K562 (cell line): Measurements from ENCODE around the gene GALT. TPM values are rescaled to one million over a fixed set of nuclear protein-coding genes. Genes with fewer than 3 reads are reported as not detected.

Experiments used
- ATAC-seq: fragments of 200-7000 bp; cut with Tn5 transposase; 3 replicates; pipeline ENCODE4 v1.9.1; 2020; ENCODE audit warnings: moderate library complexity
- BruUV-seq: library from RNA; stranded (reverse); fragments of 400-500 nt; replicated peaks from 2 replicates; lab custom pipeline; 2021; lab: Mats Ljungman, UMichigan
- CTCF ChIA-PET: fragments of 300-600 bp; formaldehyde crosslinking; extraction: SDS; loops from one replicate; lab custom pipeline; 2021; ENCODE audit warnings: low intra/inter-chr PET ratio; lab: Yijun Ruan, JAX
- POLR2A ChIA-PET: fragments of 300-600, 350-650 bp; sonication (Branson Sonifier 250); formaldehyde crosslinking; extraction: SDS; loops from one replicate; lab custom pipeline; 2021; ENCODE audit warnings: antibody characterized with exemption, inconsistent platforms; lab: Yijun Ruan, JAX
- DNase-seq, 4 experiments: peaks; one replicate each; pipeline versions ENCODE4 v3.0.0 to v3.0.0-alpha.2; 2011 to 2018; ENCODE audit warnings: low spot score in 3 of 4, mixed read lengths in 3 of 4; ENCODE audit errors: extremely low read depth in 1 of 4
- FAIRE-seq: peaks from 2 replicates; lab custom pipeline; 2011; peaks lifted over from hg19 to GRCh38; lab: Jason Lieb, UNC
- H2AFZ ChIP-seq: 2 replicates; pipeline ENCODE4 v1.6.0; 2011; ENCODE audit warnings: low read depth, low read length, control low read depth, inconsistent platforms
- H3K27ac ChIP-seq: fragments of 200-600 bp; 3 replicates; pipeline ENCODE4 v1.8.0; 2011; ENCODE audit warnings: low read depth, mild to moderate bottlenecking, control low read depth, inconsistent platforms, low read length, moderate library complexity, mixed read lengths; ENCODE audit errors: extremely low read depth
- H3K27me3 ChIP-seq, 2 experiments: fragments of 300-600 bp in 1 of 2; 2 replicates in 1 of 2; 3 replicates in 1 of 2; pipeline versions ENCODE4 v1.6.0 to v1.8.0; 2011; ENCODE audit warnings: inconsistent platforms in 2 of 2, low read length in 2 of 2, mild to moderate bottlenecking in 1 of 2, mixed read lengths in 1 of 2, moderate library complexity in 1 of 2; ENCODE audit not compliant: control insufficient read depth in 2 of 2, insufficient read depth in 2 of 2
- H3K36me3 ChIP-seq: fragments of 300-600 bp; 3 replicates; pipeline ENCODE4 v1.8.0; 2011; ENCODE audit warnings: mild to moderate bottlenecking, low read length, inconsistent platforms; ENCODE audit not compliant: control insufficient read depth, insufficient read depth
- H3K4me1 ChIP-seq, 2 experiments: fragments of 200-600 bp in 1 of 2; replicated peaks in 1 of 2; 2 replicates in 1 of 2; 3 replicates in 1 of 2; pipeline versions ENCODE4 v1.5.1 to v1.8.0; 2011; ENCODE audit warnings: inconsistent platforms in 2 of 2, low read length in 2 of 2, mild to moderate bottlenecking in 1 of 2, mixed read lengths in 1 of 2, moderate library complexity in 1 of 2; ENCODE audit not compliant: control insufficient read depth in 2 of 2, insufficient read depth in 2 of 2
- H3K4me2 ChIP-seq: 2 replicates; pipeline ENCODE4 v1.6.1; 2011; ENCODE audit warnings: low read length, control low read depth, inconsistent platforms, mixed read lengths; ENCODE audit not compliant: insufficient read depth
- H3K4me3 ChIP-seq: fragments of 200-600 bp; sonication (generic), shearing (Covaris generic); 2 replicates; pipeline ENCODE4 v1.5.1; 2016; ENCODE audit warnings: control low read depth, inconsistent platforms
- H3K79me2 ChIP-seq: fragments of 200-600 bp; 3 replicates; pipeline ENCODE4 v1.8.0; 2011; ENCODE audit warnings: low read length, inconsistent platforms; ENCODE audit not compliant: control insufficient read depth, insufficient read depth
- H3K9ac ChIP-seq, 2 experiments: 2 replicates each; pipeline versions ENCODE4 v1.6.0 to v1.6.1; 2011; ENCODE audit warnings: low read depth in 2 of 2, low read length in 2 of 2, control low read depth in 1 of 2, inconsistent platforms in 1 of 2, mild to moderate bottlenecking in 1 of 2, mixed read lengths in 1 of 2; ENCODE audit not compliant: insufficient read depth in 1 of 2
- H3K9me1 ChIP-seq: one replicate; pipeline ENCODE4 v1.6.0; 2011; ENCODE audit warnings: inconsistent platforms, mild to moderate bottlenecking, low read length, moderate library complexity; ENCODE audit not compliant: control insufficient read depth, insufficient read depth
- H3K9me3 ChIP-seq: replicated peaks from 2 replicates; pipeline ENCODE4 v1.5.1; 2011; ENCODE audit warnings: low read depth, low read length, inconsistent platforms; ENCODE audit not compliant: control insufficient read depth, insufficient read depth
- H4K20me1 ChIP-seq: replicated peaks from 2 replicates; pipeline ENCODE4 v1.6.1; 2011; ENCODE audit warnings: low read length, inconsistent platforms, mixed read lengths; ENCODE audit not compliant: control insufficient read depth, insufficient read depth
- CCAR2 ChIP-seq: fragments of 200-400 bp; formaldehyde crosslinking; IDR thresholded peaks from 2 replicates; pipeline ENCODE4 v1.6.1; 2017; ENCODE audit warnings: mild to moderate bottlenecking, low read depth, low read length
- EP400 ChIP-seq: fragments of 450-650 bp; IDR thresholded peaks from 2 replicates; pipeline ENCODE4 v1.6.1; 2017; ENCODE audit warnings: antibody characterized with exemption, mild to moderate bottlenecking, moderate library complexity
- GATAD2B ChIP-seq: fragments of 450-650 bp; IDR thresholded peaks from 2 replicates; pipeline ENCODE4 v1.6.1; 2017; ENCODE audit warnings: mild to moderate bottlenecking, borderline replicate concordance
- LCOR ChIP-seq: sonication (generic); formaldehyde crosslinking; IDR thresholded peaks from 2 replicates; pipeline ENCODE4 v1.8.0; 2022; ENCODE audit warnings: mild to moderate bottlenecking, missing genetic modification reagents
- MBD1 ChIP-seq: fragments of 250-450 bp; sonication (Bioruptor Pico); IDR thresholded peaks from 2 replicates; pipeline ENCODE4 v1.8.0; 2022; ENCODE audit warnings: inconsistent platforms
- MNT ChIP-seq, 2 experiments: fragments of 450-650 bp; conservative IDR thresholded peaks; 2 replicates each; pipeline ENCODE4 v1.6.1; 2017; ENCODE audit warnings: mild to moderate bottlenecking in 2 of 2, moderate library complexity in 2 of 2
- MTA3 ChIP-seq: fragments of 450-650 bp; formaldehyde crosslinking; IDR thresholded peaks from 2 replicates; pipeline ENCODE4 v1.6.1; 2017; ENCODE audit warnings: mild to moderate bottlenecking, borderline replicate concordance
- NFIC ChIP-seq: fragments of 450-650 bp; IDR thresholded peaks from 2 replicates; pipeline ENCODE4 v1.6.1; 2017; ENCODE audit warnings: mild to moderate bottlenecking, inconsistent platforms
- RFX5 ChIP-seq: IDR thresholded peaks from 2 replicates; pipeline ENCODE4 v1.6.1; 2011; ENCODE audit warnings: low read depth, mild to moderate bottlenecking, improper control_type of control experiment, low read length
- SUPT5H ChIP-seq: fragments of 450-650 bp; IDR thresholded peaks from 2 replicates; pipeline ENCODE4 v1.6.1; 2016
- ZNF324 ChIP-seq: fragments of 250-450 bp; sonication (Bioruptor Pico); IDR thresholded peaks from 2 replicates; pipeline ENCODE4 v1.4.0; 2020; ENCODE audit warnings: mild to moderate bottlenecking
- ZNF766 ChIP-seq: fragments of 200-800 bp; sonication (Bioruptor generic); conservative IDR thresholded peaks from 2 replicates; pipeline ENCODE4 v1.6.1; 2016; ENCODE audit warnings: missing genetic modification characterization, missing compliant biosample characterization
- ZNF780A ChIP-seq: fragments of 250-450 bp; sonication (Bioruptor Pico); IDR thresholded peaks from 2 replicates; pipeline ENCODE4 v1.5.0; 2021; ENCODE audit warnings: mild to moderate bottlenecking
- WGBS: fragments of 100-300 bp; shearing (Covaris generic); methylation state at CpG from one replicate; pipeline ENCODE4 v1.1.6; 2016; ENCODE audit warnings: low coverage, mixed read lengths; ENCODE audit not compliant: insufficient coverage; ENCODE audit errors: missing lambda C conversion rate; 5-methylcytosine and 5-hydroxymethylcytosine counted together
- in situ Hi-C: fragments of 300-500 bp; cut with MboI; formaldehyde crosslinking; loops from 4 replicates; pipeline ENCODE4 v1.15.0; 2018; ENCODE audit warnings: inconsistent platforms, mixed read lengths
- intact Hi-C: fragments of 100-400 bp; cut with micrococcal nuclease; formaldehyde crosslinking; loops from 2 replicates; pipeline ENCODE4 v1.14.2; 2022
- polyA plus RNA-seq, 8 experiments: library from polyadenylated mRNA; depleted of rRNA in 4 of 8; stranded (reverse) in 5 of 8; unstranded in 3 of 8; fragments of >200 nt; fragmentation: Nextera tagmentation in 2 of 8; fragmentation: Illumina TruSeq in 1 of 8; extraction: Ambion mirVana in 2 of 8; extraction: Trizol in 1 of 8; gene quantifications; 2 replicates each; pipeline versions ENCODE4 v1.2.1 to v1.2.3, GENCODE V29; 2011 to 2014; ENCODE audit warnings: inconsistent platforms in 1 of 8, missing spikeins in 1 of 8
- total RNA-seq, 7 experiments: library from RNA; depleted of rRNA in 6 of 7; stranded (reverse); fragments of >200 nt in 6 of 7; fragmentation: Illumina TruSeq in 2 of 7; extraction: Trizol in 2 of 7; gene quantifications; 2 replicates each; pipeline versions ENCODE4 v1.2.1 to v1.2.3, GENCODE V29; 2011 to 2021; ENCODE audit warnings: low replicate concordance in 1 of 7

The GALT gene
- total and polyA plus RNA-seq, 9 of the 15 experiments (the other 6 are each of a cell fraction or from before 2014, with no cell fraction given): 7.3 to 29.2 (median 15.6) TPM

- TF ChIP-seq RFX5 (no peak), LCOR (CRISPR knock-in tag) (no peak), ZNF766 (no peak), SUPT5H (no peak), CCAR2 (no peak), NFIC (no peak)
These were observed 10.9 kb upstream of the GALT start (continued) for GRCh38 chr9:34635556-34635955.

GRCh38 chr9:34636791-34637355 lies 9.6 kb upstream of the GALT start:
- in situ Hi-C loops (no loop called here), intact Hi-C loops (no loop called here)
- peak overlapping the region; percentile 73 to 96 for H3K9ac ChIP-seq
- no peaks in the 10 kb centered on the region for H3K27me3 ChIP-seq
- DNase-seq (peak in 1 of 4 experiments; percentile 16), ATAC-seq (peak; percentile 5; the same call in 2 of the 3 replicates), FAIRE-seq (no peak)
- H2AFZ ChIP-seq: peak overlapping the region; percentile 92
- no peaks in the 10 kb centered on the region for H3K9me1 ChIP-seq
- peak overlapping the region; percentile 82 for H3K4me2 ChIP-seq
- WGBS: 34% methylated on average over 3 of the region's 23 CpGs
- peak overlapping the region; percentile 65 for H3K27ac ChIP-seq
- H3K4me3 ChIP-seq: peak overlapping the region; percentile 54
- peaks cover 18% of the 10 kb centered on the region for H3K79me2 ChIP-seq
- peaks cover 5 to 23% of the 10 kb centered on the region in 2 experiments; a peak in 4 of 5 replicates for H3K4me1 ChIP-seq
- POLR2A ChIA-PET: interaction anchor here (1.0 to 1.7 kb wide), 2 partner anchors 9 to 18 kb away, joined by 4 to 6 read pairs; partner anchors contain the start of gene GALT
- H3K9me3 ChIP-seq: no peaks in the 10 kb centered on the region
- no TSS peak for BruUV-seq
- CTCF ChIA-PET: no interaction called here
- 0 out of 2 replicates have a peak, but pooled peaks cover 4% of the 10 kb centered on the region for H4K20me1 ChIP-seq
- H3K36me3 ChIP-seq: peaks cover 14% of the 10 kb centered on the region; the same call in 1 of the 3 replicates
- TF ChIP-seq MBD1 (CRISPR knock-in tag) (no peak), ZNF780A (CRISPR knock-in tag) (no peak), MTA3 (no peak), MNT (conservative IDR thresholded peaks at IDR 0.05) (0 out of 4 replicates have a peak, but pooled peaks of 1 of the 2 experiments have one; percentile 24), GATAD2B (no peak), EP400 (0 out of 2 replicates have a peak, but pooled peaks have one; percentile 50), ZNF324 (CRISPR knock-in tag) (no peak)
